22Rv1 (cell line): ENCODE results near the gene MED26.

ENCODE experiments used
- ZFX ChIP-seq: fragments of 450-650 bp; IDR thresholded peaks from 2 replicates; pipeline ENCODE4 v1.6.1; 2017; ENCODE audit warnings: antibody characterized with exemption, borderline replicate concordance
- TF ChIP-seq, protein P1 (sequence below): fragments of 450-650 bp; IDR thresholded peaks from 2 replicates; pipeline ENCODE4 v1.5.1; 2017; ENCODE audit warnings: mild to moderate bottlenecking

DNA sequence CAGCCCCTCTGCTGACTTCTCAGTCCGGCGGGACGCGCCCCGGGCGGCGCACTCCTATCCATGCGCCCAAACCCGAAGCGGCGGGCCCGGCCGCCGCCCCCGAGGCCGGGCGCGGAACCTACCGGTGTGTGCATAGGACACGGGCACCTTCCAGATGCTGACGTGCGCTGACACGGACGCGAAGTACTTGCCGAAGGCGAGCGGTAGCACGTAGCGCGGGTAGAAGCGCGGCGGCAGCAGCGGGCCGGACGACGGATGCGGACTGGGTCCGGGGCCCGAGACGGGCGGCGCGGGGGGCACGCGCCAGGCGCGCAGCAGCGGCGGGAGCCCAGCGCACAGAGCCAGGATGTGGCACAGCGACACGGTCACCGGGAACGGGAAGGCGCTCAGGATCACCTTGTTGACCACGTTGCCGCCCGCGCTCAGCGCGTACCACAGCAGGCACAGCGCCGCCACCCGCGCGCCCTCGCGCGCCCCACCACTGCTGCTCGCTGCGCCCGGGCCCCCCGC lies 56.1 kb downstream of the MED26 start:
- TF ChIP-seq, protein P1, sequence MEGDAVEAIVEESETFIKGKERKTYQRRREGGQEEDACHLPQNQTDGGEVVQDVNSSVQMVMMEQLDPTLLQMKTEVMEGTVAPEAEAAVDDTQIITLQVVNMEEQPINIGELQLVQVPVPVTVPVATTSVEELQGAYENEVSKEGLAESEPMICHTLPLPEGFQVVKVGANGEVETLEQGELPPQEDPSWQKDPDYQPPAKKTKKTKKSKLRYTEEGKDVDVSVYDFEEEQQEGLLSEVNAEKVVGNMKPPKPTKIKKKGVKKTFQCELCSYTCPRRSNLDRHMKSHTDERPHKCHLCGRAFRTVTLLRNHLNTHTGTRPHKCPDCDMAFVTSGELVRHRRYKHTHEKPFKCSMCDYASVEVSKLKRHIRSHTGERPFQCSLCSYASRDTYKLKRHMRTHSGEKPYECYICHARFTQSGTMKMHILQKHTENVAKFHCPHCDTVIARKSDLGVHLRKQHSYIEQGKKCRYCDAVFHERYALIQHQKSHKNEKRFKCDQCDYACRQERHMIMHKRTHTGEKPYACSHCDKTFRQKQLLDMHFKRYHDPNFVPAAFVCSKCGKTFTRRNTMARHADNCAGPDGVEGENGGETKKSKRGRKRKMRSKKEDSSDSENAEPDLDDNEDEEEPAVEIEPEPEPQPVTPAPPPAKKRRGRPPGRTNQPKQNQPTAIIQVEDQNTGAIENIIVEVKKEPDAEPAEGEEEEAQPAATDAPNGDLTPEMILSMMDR = no peak
- no peak for TF ChIP-seq ZFX
